Spleen (tissue), 7 donors: ENCODE measurements around the gene ME3.

Experiments used
- CTCF ChIP-seq, 11 experiments: fragments of 200-600 bp in 7 of 11; fragments of 450-650 bp in 4 of 11; sonication (generic) in 4 of 11; IDR thresholded peaks in 8 of 11; conservative IDR thresholded peaks in 3 of 11; 1 replicate in 7 of 11; 2 replicates in 4 of 11; pipeline versions ENCODE4 v1.4.0 to v1.8.0; 2016 to 2021; ENCODE audit warnings: antibody characterized with exemption in 11 of 11, inconsistent platforms in 4 of 11, mild to moderate bottlenecking in 1 of 11
- POLR2AphosphoS5 ChIP-seq, 3 donors: sonication (generic); formaldehyde crosslinking; IDR thresholded peaks; one replicate each; pipeline ENCODE4 v1.5.1; 2017; ENCODE audit warnings: antibody characterized with exemption in 3 of 3
- donor health status: DM: no; HTN: no; CAD: no; lungs with moderate emphysema.
- donor health status: DM: no; HTN: no; CAD: no.
- donor health status: DM: no; HTN: no; CAD: no.

- TF ChIP-seq CTCF (IDR thresholded peaks at IDR 0.05 in 8 of 11, conservative IDR thresholded peaks at IDR 0.05 in 3 of 11) (no peak), POLR2AphosphoS5 (IDR thresholded peaks at IDR 0.05) (no peak)
Observed at GRCh38 chr11:86670911-86671310, 1.5 kb downstream of the ME3 start.
